K562 (cell line): ENCODE results near the gene ENPP6. TPM values are rescaled to one million over a fixed set of nuclear protein-coding genes. Genes with fewer than 3 reads are reported as not detected.

Source experiments
- ATAC-seq: fragments of 200-7000 bp; cut with Tn5 transposase; 3 replicates; pipeline ENCODE4 v1.9.1; 2020; ENCODE audit warnings: moderate library complexity
- BruUV-seq: library from RNA; stranded (reverse); fragments of 400-500 nt; replicated peaks from 2 replicates; lab custom pipeline; 2021; lab: Mats Ljungman, UMichigan
- CTCF ChIA-PET: fragments of 300-600 bp; formaldehyde crosslinking; extraction: SDS; loops from one replicate; lab custom pipeline; 2021; ENCODE audit warnings: low intra/inter-chr PET ratio; lab: Yijun Ruan, JAX
- POLR2A ChIA-PET: fragments of 300-600, 350-650 bp; sonication (Branson Sonifier 250); formaldehyde crosslinking; extraction: SDS; loops from one replicate; lab custom pipeline; 2021; ENCODE audit warnings: antibody characterized with exemption, inconsistent platforms; lab: Yijun Ruan, JAX
- DNase-seq, 4 experiments: peaks; one replicate each; pipeline versions ENCODE4 v3.0.0 to v3.0.0-alpha.2; 2011 to 2018; ENCODE audit warnings: low spot score in 3 of 4, mixed read lengths in 3 of 4; ENCODE audit errors: extremely low read depth in 1 of 4
- FAIRE-seq: peaks from 2 replicates; lab custom pipeline; 2011; peaks lifted over from hg19 to GRCh38; lab: Jason Lieb, UNC
- H2AFZ ChIP-seq: 2 replicates; pipeline ENCODE4 v1.6.0; 2011; ENCODE audit warnings: low read depth, low read length, control low read depth, inconsistent platforms
- H3K27ac ChIP-seq: fragments of 200-600 bp; 3 replicates; pipeline ENCODE4 v1.8.0; 2011; ENCODE audit warnings: low read depth, mild to moderate bottlenecking, control low read depth, inconsistent platforms, low read length, moderate library complexity, mixed read lengths; ENCODE audit errors: extremely low read depth
- H3K27me3 ChIP-seq, 2 experiments: fragments of 300-600 bp in 1 of 2; 2 replicates in 1 of 2; 3 replicates in 1 of 2; pipeline versions ENCODE4 v1.6.0 to v1.8.0; 2011; ENCODE audit warnings: inconsistent platforms in 2 of 2, low read length in 2 of 2, mild to moderate bottlenecking in 1 of 2, mixed read lengths in 1 of 2, moderate library complexity in 1 of 2; ENCODE audit not compliant: control insufficient read depth in 2 of 2, insufficient read depth in 2 of 2
- H3K36me3 ChIP-seq: fragments of 300-600 bp; 3 replicates; pipeline ENCODE4 v1.8.0; 2011; ENCODE audit warnings: mild to moderate bottlenecking, low read length, inconsistent platforms; ENCODE audit not compliant: control insufficient read depth, insufficient read depth
- H3K4me1 ChIP-seq, 2 experiments: fragments of 200-600 bp in 1 of 2; replicated peaks in 1 of 2; 2 replicates in 1 of 2; 3 replicates in 1 of 2; pipeline versions ENCODE4 v1.5.1 to v1.8.0; 2011; ENCODE audit warnings: inconsistent platforms in 2 of 2, low read length in 2 of 2, mild to moderate bottlenecking in 1 of 2, mixed read lengths in 1 of 2, moderate library complexity in 1 of 2; ENCODE audit not compliant: control insufficient read depth in 2 of 2, insufficient read depth in 2 of 2
- H3K4me2 ChIP-seq: 2 replicates; pipeline ENCODE4 v1.6.1; 2011; ENCODE audit warnings: low read length, control low read depth, inconsistent platforms, mixed read lengths; ENCODE audit not compliant: insufficient read depth
- H3K4me3 ChIP-seq: fragments of 200-600 bp; sonication (generic), shearing (Covaris generic); 2 replicates; pipeline ENCODE4 v1.5.1; 2016; ENCODE audit warnings: control low read depth, inconsistent platforms
- H3K79me2 ChIP-seq: fragments of 200-600 bp; 3 replicates; pipeline ENCODE4 v1.8.0; 2011; ENCODE audit warnings: low read length, inconsistent platforms; ENCODE audit not compliant: control insufficient read depth, insufficient read depth
- H3K9ac ChIP-seq, 2 experiments: 2 replicates each; pipeline versions ENCODE4 v1.6.0 to v1.6.1; 2011; ENCODE audit warnings: low read depth in 2 of 2, low read length in 2 of 2, control low read depth in 1 of 2, inconsistent platforms in 1 of 2, mild to moderate bottlenecking in 1 of 2, mixed read lengths in 1 of 2; ENCODE audit not compliant: insufficient read depth in 1 of 2
- H3K9me1 ChIP-seq: one replicate; pipeline ENCODE4 v1.6.0; 2011; ENCODE audit warnings: inconsistent platforms, mild to moderate bottlenecking, low read length, moderate library complexity; ENCODE audit not compliant: control insufficient read depth, insufficient read depth
- H3K9me3 ChIP-seq: replicated peaks from 2 replicates; pipeline ENCODE4 v1.5.1; 2011; ENCODE audit warnings: low read depth, low read length, inconsistent platforms; ENCODE audit not compliant: control insufficient read depth, insufficient read depth
- H4K20me1 ChIP-seq: replicated peaks from 2 replicates; pipeline ENCODE4 v1.6.1; 2011; ENCODE audit warnings: low read length, inconsistent platforms, mixed read lengths; ENCODE audit not compliant: control insufficient read depth, insufficient read depth
- PKNOX1 ChIP-seq: fragments of 450-650 bp; IDR thresholded peaks from 2 replicates; pipeline ENCODE4 v1.6.1; 2016
- ZNF318 ChIP-seq, 2 experiments: fragments of 450-650 bp; IDR thresholded peaks; 2 replicates each; pipeline ENCODE4 v1.6.1; 2016; ENCODE audit warnings: mild to moderate bottlenecking in 2 of 2, borderline replicate concordance in 1 of 2, low read depth in 1 of 2, moderate library complexity in 1 of 2
- WGBS: fragments of 100-300 bp; shearing (Covaris generic); methylation state at CpG from one replicate; pipeline ENCODE4 v1.1.6; 2016; ENCODE audit warnings: low coverage, mixed read lengths; ENCODE audit not compliant: insufficient coverage; ENCODE audit errors: missing lambda C conversion rate; 5-methylcytosine and 5-hydroxymethylcytosine counted together
- in situ Hi-C: fragments of 300-500 bp; cut with MboI; formaldehyde crosslinking; loops from 4 replicates; pipeline ENCODE4 v1.15.0; 2018; ENCODE audit warnings: inconsistent platforms, mixed read lengths
- intact Hi-C: fragments of 100-400 bp; cut with micrococcal nuclease; formaldehyde crosslinking; loops from 2 replicates; pipeline ENCODE4 v1.14.2; 2022
- polyA plus RNA-seq, 8 experiments: library from polyadenylated mRNA; depleted of rRNA in 4 of 8; stranded (reverse) in 5 of 8; unstranded in 3 of 8; fragments of >200 nt; fragmentation: Nextera tagmentation in 2 of 8; fragmentation: Illumina TruSeq in 1 of 8; extraction: Ambion mirVana in 2 of 8; extraction: Trizol in 1 of 8; gene quantifications; 2 replicates each; pipeline versions ENCODE4 v1.2.1 to v1.2.3, GENCODE V29; 2011 to 2014; ENCODE audit warnings: inconsistent platforms in 1 of 8, missing spikeins in 1 of 8
- total RNA-seq, 7 experiments: library from RNA; depleted of rRNA in 6 of 7; stranded (reverse); fragments of >200 nt in 6 of 7; fragmentation: Illumina TruSeq in 2 of 7; extraction: Trizol in 2 of 7; gene quantifications; 2 replicates each; pipeline versions ENCODE4 v1.2.1 to v1.2.3, GENCODE V29; 2011 to 2021; ENCODE audit warnings: low replicate concordance in 1 of 7

Gene ENPP6
- total and polyA plus RNA-seq, 9 of the 15 experiments (the other 6 are each of a cell fraction or from before 2014, with no cell fraction given): 0.29 TPM; not detected in 8

GRCh38 chr4:184251670-184251980, 34.0 kb upstream of the ENPP6 start:
- no peak overlapping the region for H3K4me2 ChIP-seq
- CTCF ChIA-PET: no interaction called here

More at GRCh38 chr4:184251670-184251980, 34.0 kb upstream of the ENPP6 start:
- Histone ChIP-seq H3K9me3 (no peaks in the 10 kb centered on the region), H3K27me3 (peaks cover 5 to 14% of the 10 kb centered on the region in 2 experiments; a peak in 3 of 5 replicates), H3K36me3 (no peaks in the 10 kb centered on the region), H3K79me2 (no peaks in the 10 kb centered on the region), H3K4me1 (peaks cover 0 to 6% of the 10 kb centered on the region in 2 experiments; a peak in 2 of 5 replicates), H4K20me1 (no peaks in the 10 kb centered on the region), H3K9me1 (no peaks in the 10 kb centered on the region), H2AFZ (peak overlapping the region; percentile 77; the same call in 1 of the 2 replicates), H3K27ac (no peak overlapping the region), H3K4me3 (no peak overlapping the region)
- intact Hi-C loops (loop anchor here (2.0 kb wide), 2 partner anchors 83 to 411 kb away; no protein-coding TSS in a partner anchor), in situ Hi-C loops (no loop called here)
- POLR2A ChIA-PET: interaction anchor here (2.0 kb wide), 1 partner anchor 14 kb away, joined by 4 read pairs; no protein-coding TSS in a partner anchor
- DNase-seq: no peak
- no peak for FAIRE-seq
- BruUV-seq: no TSS peak
- WGBS: 2% methylated on average over 3 of the region's 3 CpGs
- TF ChIP-seq ZNF318 (IDR thresholded peaks at IDR 0.05; ENCODE audit: borderline replicate concordance in 1 of 2, low read depth in 1 of 2) (no peak), PKNOX1 (peak; percentile 26; the same call in 1 of the 2 replicates)
- TF ChIP-seq, all 486 proteins: peak for 1
- no peak overlapping the region for H3K9ac ChIP-seq
- ATAC-seq: peak; percentile 28; the same call in 2 of the 3 replicates
